ENCODE data around the gene EIF2AK3.

GRCh38 chr2:88621432-88621831 is 5.8 kb downstream of the EIF2AK3 start:
- TF ChIP-seq EZH2 (IDR thresholded peaks at IDR 0.05; ENCODE audit: insufficient read depth, poor library complexity, severe bottlenecking) (no peak), EZH2phosphoT487 (IDR thresholded peaks at IDR 0.05; ENCODE audit: insufficient read depth, low read depth) (no peak)

Measured in GM23248 (cell line).